SJSA1 (cell line): ENCODE measurements around the gene ASNSD1. TPM values are rescaled to one million over a fixed set of nuclear protein-coding genes. Genes with fewer than 3 reads are reported as not detected.
"Not testable (repeated sequence)": the region's sequence is repeated elsewhere in the genome, so short reads cannot be mapped to it uniquely, and the experiment has no call there.

Source experiments
- DNase-seq, 2 experiments: peaks; one replicate each; pipeline ENCODE4 v3.0.0-alpha.2; 2015 to 2020; ENCODE audit warnings: low spot score in 2 of 2, low read depth in 1 of 2
- H3K27ac ChIP-seq: fragments of 250-450 bp; sonication (Bioruptor Pico); 2 replicates; pipeline ENCODE4 v1.5.1; 2020; ENCODE audit warnings: mild to moderate bottlenecking, moderate library complexity
- H3K27me3 ChIP-seq: fragments of 250-450 bp; sonication (Bioruptor Pico); replicated peaks from 2 replicates; pipeline ENCODE4 v1.5.1; 2020; ENCODE audit warnings: mild to moderate bottlenecking, moderate library complexity
- H3K36me3 ChIP-seq: fragments of 250-450 bp; sonication (Bioruptor Pico); 2 replicates; pipeline ENCODE4 v1.5.1; 2020; ENCODE audit warnings: mild to moderate bottlenecking
- H3K4me1 ChIP-seq: fragments of 250-450 bp; sonication (Bioruptor Pico); replicated peaks from 2 replicates; pipeline ENCODE4 v1.6.1; 2021; ENCODE audit warnings: mild to moderate bottlenecking
- H3K4me3 ChIP-seq: fragments of 250-450 bp; sonication (Bioruptor Pico); 2 replicates; pipeline ENCODE4 v1.5.1; 2020; ENCODE audit warnings: mild to moderate bottlenecking
- H3K9me3 ChIP-seq: fragments of 250-450 bp; sonication (Bioruptor Pico); replicated peaks from 2 replicates; pipeline ENCODE4 v1.5.1; 2020; ENCODE audit warnings: mild to moderate bottlenecking
- total RNA-seq: library from RNA; depleted of rRNA; stranded (reverse); fragments of >200 nt; shearing (Covaris generic); gene quantifications from 2 replicates; pipeline ENCODE4 v1.2.3, GENCODE V29; 2014

Gene ASNSD1
- total RNA-seq, 1 experiment from 2014 or later, result 58.3 TPM

DNA sequence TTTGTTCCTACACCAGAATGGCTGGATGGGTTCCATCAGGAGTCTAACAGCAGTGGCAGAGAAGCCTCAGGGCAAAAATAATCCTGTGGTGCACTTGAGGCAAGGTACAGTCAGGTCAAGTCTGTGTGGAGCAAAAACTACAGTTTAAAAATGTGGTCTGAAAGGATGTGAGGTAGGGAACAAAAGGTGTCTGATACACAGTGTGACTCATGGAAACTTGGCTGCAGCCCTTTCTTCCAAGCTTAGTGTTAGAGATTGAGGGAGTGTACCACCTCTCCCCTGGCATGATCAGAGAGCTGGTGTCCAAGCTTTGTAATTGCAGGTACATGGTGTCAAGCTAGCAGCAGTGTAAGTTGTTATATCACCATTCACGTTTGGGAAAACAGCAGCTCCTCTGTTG lies 22.1 kb downstream of the ASNSD1 start:
- H3K4me3 ChIP-seq, result no peak overlapping the region
- no peak overlapping the region for H3K27ac ChIP-seq
- H3K9me3 ChIP-seq, result no peaks in the 10 kb centered on the region
- no peak for DNase-seq
- H3K36me3 ChIP-seq, result peaks cover 11% of the 10 kb centered on the region
- H3K27me3 ChIP-seq, result no peaks in the 10 kb centered on the region
- H3K4me1 ChIP-seq, result peaks cover 13% of the 10 kb centered on the region

- Histone ChIP-seq H3K4me1 (peaks cover 13% of the 10 kb centered on the region), H3K4me3 (no peak overlapping the region), H3K27ac (no peak overlapping the region), H3K27me3 (no peaks in the 10 kb centered on the region), H3K36me3 (peaks cover 9% of the 10 kb centered on the region), H3K9me3 (no peaks in the 10 kb centered on the region)
- no peak for DNase-seq
Observed at GRCh38 chr2:189684811-189685210, 23.6 kb downstream of the ASNSD1 start.

GRCh38 chr2:189685540-189686229 lies 24.4 kb downstream of the ASNSD1 start:
- peaks cover 9% of the 10 kb centered on the region for H3K36me3 ChIP-seq
- H3K27ac ChIP-seq, result no peak overlapping the region
- no peaks in the 10 kb centered on the region for H3K9me3 ChIP-seq
- DNase-seq, result peak; percentile 47 to 58
- H3K27me3 ChIP-seq, result no peaks in the 10 kb centered on the region
- H3K4me1 ChIP-seq, result peaks cover 13% of the 10 kb centered on the region
- H3K4me3 ChIP-seq, result no peak overlapping the region

DNA sequence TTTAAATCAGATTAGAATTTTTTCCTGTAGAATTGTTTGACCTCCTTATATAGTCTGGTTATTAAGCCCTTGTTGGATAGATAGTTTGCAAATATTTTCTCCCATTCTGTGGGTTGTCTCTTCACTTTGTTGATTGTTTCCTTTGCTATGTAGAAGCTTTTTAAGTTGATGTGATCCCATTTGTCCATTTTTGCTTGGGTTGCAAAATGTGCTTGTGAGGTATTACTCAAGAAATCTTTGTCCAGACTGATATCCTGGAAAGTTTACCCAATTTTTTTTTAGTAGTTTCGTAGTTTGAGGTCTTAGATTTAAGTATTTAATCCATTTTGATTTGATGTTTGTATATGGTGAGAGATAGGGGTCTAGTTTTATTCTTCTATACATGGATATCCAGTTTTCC lies 26.5 kb downstream of the ASNSD1 start:
- not testable (repeated sequence) for H3K36me3 ChIP-seq, H3K4me3 ChIP-seq, H3K27me3 ChIP-seq, DNase-seq, H3K27ac ChIP-seq, H3K9me3 ChIP-seq
- H3K4me1 ChIP-seq, result peaks cover 13% of the 10 kb centered on the region

- Histone ChIP-seq H3K27ac (no peak overlapping the region), H3K4me1 (no peaks in the 10 kb centered on the region), H3K9me3 (no peaks in the 10 kb centered on the region), H3K27me3 (no peaks in the 10 kb centered on the region), H3K4me3 (no peak overlapping the region), H3K36me3 (no peaks in the 10 kb centered on the region)
- DNase-seq, result no peak
Observed at GRCh38 chr2:189696223-189696622, 35.0 kb downstream of the ASNSD1 start.

DNA sequence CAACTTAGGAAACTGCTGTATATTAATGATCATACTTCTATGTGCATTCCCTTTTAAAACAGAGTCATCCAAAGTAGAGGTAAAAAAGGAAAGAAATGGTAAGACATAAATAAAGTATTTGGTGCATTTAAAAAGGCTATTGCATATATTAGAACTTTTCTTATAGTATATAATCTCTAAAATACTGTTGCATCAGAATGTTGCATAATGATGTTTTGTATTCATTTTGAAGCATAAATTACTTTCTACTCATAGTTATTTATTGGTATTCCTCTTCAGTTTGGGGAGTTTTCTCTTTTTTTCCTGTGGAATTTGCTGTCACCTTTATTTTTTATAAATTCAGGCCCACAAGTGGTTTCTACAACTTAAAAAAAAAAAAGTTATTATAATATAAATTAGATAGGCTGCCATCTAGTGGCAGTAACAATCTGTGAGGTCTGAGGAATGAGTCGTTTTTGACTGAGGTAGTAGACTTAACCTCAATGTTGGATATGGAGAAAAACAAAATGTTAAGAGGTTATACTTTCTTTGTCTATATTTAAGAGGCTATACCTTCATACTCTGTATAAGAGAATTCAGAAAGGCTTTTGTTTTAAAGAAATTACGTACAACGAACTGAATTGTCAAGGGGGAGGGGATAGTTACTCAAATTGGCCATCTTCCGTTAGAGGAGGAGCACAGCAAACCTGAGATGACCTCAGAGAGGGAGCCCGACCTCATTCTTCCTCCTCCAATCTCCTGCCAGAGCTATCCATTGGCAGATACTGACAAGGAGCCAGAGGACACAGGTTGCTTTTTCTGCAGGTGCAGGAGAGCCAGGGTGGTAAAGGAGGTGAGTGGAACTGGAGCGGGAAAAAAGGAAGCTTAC lies 37.0 kb downstream of the ASNSD1 start:
- no peaks in the 10 kb centered on the region for H3K9me3 ChIP-seq

GRCh38 chr2:189700681-189701080 lies 39.4 kb downstream of the ASNSD1 start:
- no peaks in the 10 kb centered on the region for H3K4me1 ChIP-seq
- no peak overlapping the region for H3K4me3 ChIP-seq
- H3K36me3 ChIP-seq, result 0 out of 2 replicates have a peak, but pooled peaks cover 3% of the 10 kb centered on the region
- no peak overlapping the region for H3K27ac ChIP-seq
- no peak for DNase-seq
- H3K9me3 ChIP-seq, result no peaks in the 10 kb centered on the region
- H3K27me3 ChIP-seq, result no peaks in the 10 kb centered on the region

More for the DNA sequence above, 37.0 kb downstream of the ASNSD1 start:
- H3K27ac ChIP-seq, result no peak overlapping the region
- H3K36me3 ChIP-seq, result no peaks in the 10 kb centered on the region
- no peak overlapping the region for H3K4me3 ChIP-seq
- H3K4me1 ChIP-seq, result no peaks in the 10 kb centered on the region
- H3K27me3 ChIP-seq, result no peaks in the 10 kb centered on the region
- DNase-seq, result peak in 1 of 2 experiments; percentile 28

DNA sequence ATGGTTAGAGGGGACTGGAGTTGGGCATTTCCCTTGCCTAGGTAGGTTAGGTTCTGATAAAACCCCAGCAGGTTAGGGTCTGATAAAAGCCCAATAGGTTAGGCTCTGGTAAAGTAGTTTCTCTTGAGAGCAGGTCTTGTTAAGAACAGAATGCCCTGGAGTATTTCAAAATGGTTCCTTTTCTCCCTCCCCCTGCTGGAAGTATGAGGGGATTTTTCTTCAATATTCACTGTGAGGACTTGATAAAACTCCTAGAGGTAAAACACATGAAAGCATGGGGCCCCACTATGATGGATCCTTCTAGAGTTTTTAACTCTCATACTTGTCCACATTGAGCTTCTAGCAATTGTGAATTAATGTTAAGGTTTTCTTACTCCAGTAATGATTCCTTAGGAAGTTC lies 40.8 kb downstream of the ASNSD1 start:
- no peak overlapping the region for H3K4me3 ChIP-seq
- no peaks in the 10 kb centered on the region for H3K27me3 ChIP-seq
- DNase-seq, result no peak
- no peak overlapping the region for H3K27ac ChIP-seq
- H3K9me3 ChIP-seq, result no peaks in the 10 kb centered on the region
- H3K4me1 ChIP-seq, result no peaks in the 10 kb centered on the region
- H3K36me3 ChIP-seq, result 0 out of 2 replicates have a peak, but pooled peaks cover 3% of the 10 kb centered on the region

DNA sequence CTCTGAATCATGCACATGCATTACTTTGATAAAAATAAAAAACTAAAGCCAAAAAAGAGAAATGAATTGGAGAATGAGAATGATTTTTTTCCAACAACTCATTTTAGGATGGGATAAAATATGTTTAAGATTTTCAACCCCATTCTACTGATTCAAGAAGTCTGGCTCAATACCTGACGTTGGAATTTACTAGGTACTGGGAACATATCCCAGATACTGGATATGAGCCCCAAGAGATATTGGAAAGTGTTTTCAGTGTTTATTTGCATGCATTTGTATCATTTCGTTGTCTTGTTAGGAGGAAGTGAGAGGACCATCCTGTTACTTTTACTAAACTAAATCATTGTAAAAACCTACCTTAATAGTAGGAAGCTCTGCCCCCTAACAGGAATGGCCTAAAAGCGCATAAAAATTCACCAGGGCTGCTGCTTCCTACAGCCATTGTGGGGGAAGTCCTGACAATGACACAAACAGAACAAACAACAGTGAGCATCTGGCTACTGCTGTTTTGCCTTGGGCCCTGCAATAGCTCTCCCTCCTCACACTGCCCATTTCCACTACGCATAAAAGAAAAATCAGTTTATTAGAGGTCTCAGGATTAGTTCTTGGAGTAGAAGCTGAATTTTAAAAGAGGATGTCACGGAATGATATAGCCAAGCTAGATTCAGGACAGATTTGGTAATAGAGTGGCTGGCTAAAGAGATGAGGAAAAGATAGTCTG lies 48.4 kb downstream of the ASNSD1 start:
- Histone ChIP-seq H3K27me3 (no peaks in the 10 kb centered on the region), H3K4me1 (no peaks in the 10 kb centered on the region), H3K9me3 (peaks cover 2% of the 10 kb centered on the region; the same call in 1 of the 2 replicates), H3K27ac (no peak overlapping the region), H3K4me3 (no peak overlapping the region), H3K36me3 (0 out of 2 replicates have a peak, but pooled peaks cover 3% of the 10 kb centered on the region)
- no peak for DNase-seq

GRCh38 chr2:189717593-189717992 lies 56.3 kb downstream of the ASNSD1 start:
- not testable (repeated sequence) for H3K36me3 ChIP-seq, DNase-seq, H3K27ac ChIP-seq, H3K4me3 ChIP-seq, H3K9me3 ChIP-seq, H3K27me3 ChIP-seq, H3K4me1 ChIP-seq

DNA sequence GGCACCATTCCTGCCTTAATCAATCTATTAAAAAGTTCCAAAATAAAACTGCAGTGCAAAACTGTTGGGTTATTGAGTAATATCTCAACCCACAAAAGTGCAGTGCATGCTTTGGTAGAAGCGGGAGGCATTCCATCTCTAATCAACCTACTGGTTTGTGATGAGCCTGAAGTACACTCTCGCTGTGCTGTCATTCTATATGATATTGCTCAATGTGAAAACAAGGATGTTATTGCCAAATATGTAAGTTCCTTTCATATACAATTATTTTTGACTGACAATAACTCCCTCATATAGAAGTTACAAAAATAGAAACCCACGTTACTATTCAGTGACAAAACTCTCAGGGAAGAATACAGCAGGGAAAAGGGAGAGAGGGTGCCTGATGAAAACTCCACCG lies 58.3 kb downstream of the ASNSD1 start:
- no peaks in the 10 kb centered on the region for H3K36me3 ChIP-seq
- no peak overlapping the region for H3K4me3 ChIP-seq
- no peaks in the 10 kb centered on the region for H3K9me3 ChIP-seq
- H3K4me1 ChIP-seq, result no peaks in the 10 kb centered on the region
- H3K27ac ChIP-seq, result no peak overlapping the region
- DNase-seq, result no peak
- H3K27me3 ChIP-seq, result no peaks in the 10 kb centered on the region
